Adrenal gland (tissue), 12 donors: ENCODE measurements around the gene SLC22A2. TPM values are rescaled to one million over a fixed set of nuclear protein-coding genes. Genes with fewer than 3 reads are reported as not detected.

Experiments used
- DNase-seq, 7 donors: peaks; one replicate each; pipeline ENCODE4 v3.0.0-alpha.2; 2019 to 2020
- H3K27ac ChIP-seq, 5 donors: fragments of 200-600 bp; sonication (generic) in 4 of 5; 1 replicate in 3 of 5; 2 replicates in 2 of 5; pipeline versions ENCODE4 v1.5.1 to v1.8.0; 2016 to 2020; ENCODE audit warnings: mild to moderate bottlenecking in 1 of 5
- H3K27me3 ChIP-seq: fragments of 200-600 bp; 2 replicates; pipeline ENCODE4 v1.8.0; 2021
- H3K36me3 ChIP-seq, 2 donors: fragments of 200-600 bp; replicated peaks in 1 of 2; 1 replicate in 1 of 2; 2 replicates in 1 of 2; pipeline versions ENCODE4 v1.5.1 to v1.8.0; 2018 to 2022
- H3K4me1 ChIP-seq, 2 donors: fragments of 200-600 bp; replicated peaks in 1 of 2; 1 replicate in 1 of 2; 2 replicates in 1 of 2; pipeline versions ENCODE4 v1.5.1 to v1.8.0; 2018 to 2021
- H3K4me3 ChIP-seq, 4 donors: fragments of 200-600 bp; sonication (generic) in 3 of 4; one replicate each; pipeline ENCODE4 v1.5.1; 2016 to 2018
- H3K9me3 ChIP-seq, 3 donors: fragments of 200-600 bp; sonication (generic) in 1 of 3; replicated peaks in 1 of 3; 1 replicate in 2 of 3; 2 replicates in 1 of 3; pipeline versions ENCODE4 v1.5.1 to v1.8.0; 2016 to 2021
- CTCF ChIP-seq, 6 experiments: fragments of 450-650 bp in 4 of 6; fragments of 200-600 bp in 2 of 6; sonication (generic) in 1 of 6; IDR thresholded peaks; 1 replicate in 5 of 6; 2 replicates in 1 of 6; pipeline versions ENCODE4 v1.5.1 to v1.8.0; 2016 to 2021; ENCODE audit warnings: antibody characterized with exemption in 6 of 6, mild to moderate bottlenecking in 2 of 6, moderate library complexity in 1 of 6
- POLR2A ChIP-seq, 2 donors: fragments of 450-650 bp; IDR thresholded peaks; one replicate each; pipeline ENCODE4 v1.6.1; 2017; ENCODE audit warnings: antibody characterized with exemption in 2 of 2, mild to moderate bottlenecking in 2 of 2, moderate library complexity in 1 of 2
- whole genome bisulfite sequencing, 4 donors: extraction: QIAGEN DNeasy Blood & Tissue Kit in 2 of 4; methylation state at CpG; one replicate each; pipeline versions ENCODE4 v1.1.5 to v1.1.7; 2013 to 2017; 5-methylcytosine and 5-hydroxymethylcytosine counted together
- intact Hi-C, 2 donors: fragments of 100-400 bp; cut with DNase I; formaldehyde crosslinking; loops; one replicate each; pipeline versions ENCODE4 v1.14.1 to v1.15.0; 2022 to 2023
- polyA plus RNA-seq, 3 donors: library from polyadenylated mRNA; stranded (reverse); fragments of 200-250 nt in 2 of 3; fragments of 350-450 nt in 1 of 3; fragmentation: Illumina TruSeq in 1 of 3; extraction: RNeasy Lipid Tissue Mini Kit (QIAGEN cat#74804) in 1 of 3; gene quantifications; one replicate each; pipeline ENCODE4 v1.2.3, GENCODE V29; 2013 to 2014
- total RNA-seq, 9 donors: library from RNA; depleted of rRNA in 4 of 9; stranded (reverse); fragments of >200 nt in 4 of 9; fragments of 120-200 nt in 1 of 9; fragmentation: NEBNext Ultra II Directional in 1 of 9; extraction: Animal tissue kit (Norgen Biotek cat#: 25700) in 1 of 9; gene quantifications; one replicate each; pipeline versions ENCODE4 v1.1.0 to v1.2.4, GENCODE V29; 2013 to 2023
- donor health status: healthy with polysubstance abuse.
- donor health status: Bipolar disorder and iron deficiency.
- donor health status: DM: yes; HTN: yes; CAD: no.
- donor health status: DM: no; HTN: no; CAD: no.
- donor health status: DM: no; HTN: no; CAD: no.
- donor health status: DM: yes; HTN: yes; CAD: no.

Gene SLC22A2
- total and polyA plus RNA-seq, 12 donors = not detected

GRCh38 chr6:160227769-160228161, 30.9 kb downstream of the SLC22A2 start:
- TF ChIP-seq CTCF (IDR thresholded peaks at IDR 0.05) (no peak), POLR2A (IDR thresholded peaks at IDR 0.05) (no peak)
- Histone ChIP-seq H3K9me3 (no peaks in the 10 kb centered on the region), H3K4me3 (no peak overlapping the region), H3K4me1 (no peaks in the 10 kb centered on the region), H3K36me3 (no peaks in the 10 kb centered on the region), H3K27me3 (no peaks in the 10 kb centered on the region), H3K27ac (no peak overlapping the region)
- intact Hi-C loops = loop anchor here in 1 of 2 donors (10.0 kb wide), 1 partner anchor 227 kb away; no protein-coding TSS in a partner anchor
- DNase-seq = no peak
- WGBS, 4 donors = 44 to 67% (median 62%) methylated on average over 1 of the region's 1 CpG

GRCh38 chr6:160227038-160227768, 31.4 kb downstream of the SLC22A2 start:
- no peak for DNase-seq
- intact Hi-C loops = loop anchor here in 1 of 2 donors (10.0 kb wide), 1 partner anchor 228 kb away; no protein-coding TSS in a partner anchor
- H3K27me3 ChIP-seq = no peaks in the 10 kb centered on the region
- H3K9me3 ChIP-seq = no peaks in the 10 kb centered on the region
- H3K4me1 ChIP-seq = no peaks in the 10 kb centered on the region
- H3K4me3 ChIP-seq = no peak overlapping the region
- H3K36me3 ChIP-seq = no peaks in the 10 kb centered on the region
- TF ChIP-seq CTCF (IDR thresholded peaks at IDR 0.05) (no peak), POLR2A (IDR thresholded peaks at IDR 0.05) (no peak)
- no peak overlapping the region for H3K27ac ChIP-seq
- 67 to 79% (median 74%) methylated on average over 4 of the region's 4 CpGs for WGBS, 4 donors

- intact Hi-C loops = loop anchor here in 1 of 2 donors (10.0 kb wide), 1 partner anchor 229 kb away; no protein-coding TSS in a partner anchor
- H3K27me3 ChIP-seq = no peaks in the 10 kb centered on the region
These were observed 32.5 kb downstream of the SLC22A2 start for GRCh38 chr6:160226118-160226591.

More at GRCh38 chr6:160226118-160226591, 32.5 kb downstream of the SLC22A2 start:
- H3K4me1 ChIP-seq = no peaks in the 10 kb centered on the region
- DNase-seq = no peak
- TF ChIP-seq CTCF (IDR thresholded peaks at IDR 0.05) (no peak), POLR2A (IDR thresholded peaks at IDR 0.05) (no peak)
- no peak overlapping the region for H3K4me3 ChIP-seq
- H3K27ac ChIP-seq = no peak overlapping the region
- no peaks in the 10 kb centered on the region for H3K9me3 ChIP-seq
- no peaks in the 10 kb centered on the region for H3K36me3 ChIP-seq
- 82 to 85% (median 83%) methylated on average over 7 of the region's 7 CpGs for WGBS, 4 donors
